RWPE1 (cell line): ENCODE data around the gene ANAPC10.

Experiments used
- CTCF ChIA-PET: fragments of 350-600 bp; sonication (Branson Sonifier 250); formaldehyde crosslinking; extraction: SDS; loops from one replicate; lab custom pipeline; 2021; lab: Yijun Ruan, JAX
- POLR2A ChIA-PET: fragments of 400-600 bp; formaldehyde crosslinking; extraction: SDS; loops from one replicate; lab custom pipeline; 2020; ENCODE audit warnings: antibody characterized with exemption; ENCODE audit not compliant: low non-redundant PET; lab: Yijun Ruan, JAX
- DNase-seq: peaks from one replicate; pipeline ENCODE4 v3.0.0; 2012; ENCODE audit warnings: low spot score
- H3K27ac ChIP-seq: fragments of 450-650 bp; 2 replicates; pipeline ENCODE4 v1.5.1; 2017
- CTCF ChIP-seq: fragments of 450-650 bp; conservative IDR thresholded peaks from 2 replicates; pipeline ENCODE4 v1.5.1; 2017; ENCODE audit warnings: low read depth, mild to moderate bottlenecking

Gene ANAPC10

GRCh38 chr4:144954230-144954629, 143.8 kb downstream of the ANAPC10 start:
- H3K27ac ChIP-seq = no peak overlapping the region
- ChIA-PET CTCF (no interaction called here), POLR2A (no interaction called here)
- TF ChIP-seq CTCF = no peak
- DNase-seq = no peak

GRCh38 chr4:144948421-144948820, 149.6 kb downstream of the ANAPC10 start:
- POLR2A ChIA-PET = no interaction called here
- DNase-seq = no peak
- no peak overlapping the region for H3K27ac ChIP-seq
- CTCF ChIA-PET = interaction anchor here (0.7 kb wide), 1 partner anchor 105 kb away, joined by 3 read pairs; no protein-coding TSS in a partner anchor
- no peak for TF ChIP-seq CTCF

- TF ChIP-seq CTCF = no peak
- ChIA-PET POLR2A (no interaction called here), CTCF (interaction anchor here (0.7 kb wide), 1 partner anchor 105 kb away, joined by 3 read pairs; no protein-coding TSS in a partner anchor)
- no peak for DNase-seq
- H3K27ac ChIP-seq = no peak overlapping the region
Measured at GRCh38 chr4:144948009-144948408, 150.0 kb downstream of the ANAPC10 start.
